GM19238 (cell line): ENCODE results near the gene ATP8B2.
"Not testable (repeated sequence)": the region's sequence is repeated elsewhere in the genome, so short reads cannot be mapped to it uniquely, and the experiment has no call there.

Experiments
- DNase-seq: peaks from one replicate; pipeline ENCODE4 v3.0.0; 2011; ENCODE audit warnings: low spot score; ENCODE audit not compliant: insufficient read length

ATP8B2 gene

GRCh38 chr1:154325583-154326545 is 539 bp downstream of the ATP8B2 start:
- DNase-seq, result no peak

- DNase-seq, result no peak
Measured at GRCh38 chr1:154326546-154327465, 1.5 kb downstream of the ATP8B2 start.

DNA sequence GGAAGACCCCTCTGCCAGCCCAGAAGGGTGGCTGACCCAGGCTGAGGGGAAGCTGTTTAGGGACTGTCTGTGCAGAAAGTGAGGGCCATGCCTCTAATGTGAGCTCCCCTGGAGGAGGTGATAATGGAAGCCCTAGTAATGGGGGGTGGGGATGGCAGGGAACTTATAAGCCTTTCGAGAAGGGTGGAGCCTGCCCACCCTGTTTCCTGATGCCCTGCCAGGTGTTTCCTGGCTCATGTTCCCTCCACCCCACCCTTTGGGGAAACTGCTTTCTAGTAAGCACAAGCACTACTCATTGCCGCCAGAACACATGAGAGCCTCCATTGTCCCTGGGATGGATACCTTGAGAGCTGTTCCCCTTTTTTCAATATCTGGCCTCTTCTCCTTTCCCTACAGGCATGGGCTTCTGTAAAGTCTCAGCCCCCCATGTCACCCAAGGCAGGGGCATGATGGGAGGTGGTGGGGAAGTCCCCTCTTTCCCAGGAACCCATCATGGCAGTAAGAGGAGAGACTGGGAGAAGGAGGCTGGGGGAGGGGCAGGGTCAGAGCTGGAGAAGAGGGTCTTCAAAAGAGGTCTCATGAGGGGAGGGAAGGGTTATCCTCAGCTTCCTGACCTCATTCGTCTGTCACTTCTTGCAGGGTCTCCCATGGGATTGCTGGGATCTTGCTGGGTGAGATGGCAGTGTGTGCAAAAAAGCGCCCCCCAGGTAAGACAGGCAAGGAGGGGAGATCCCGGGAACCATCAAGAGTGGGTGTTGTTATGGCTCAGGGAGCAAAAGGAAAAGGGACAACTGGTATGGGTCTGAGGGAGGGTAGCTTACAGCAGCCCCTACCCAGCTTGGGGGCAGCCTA is 2.4 kb downstream of the ATP8B2 start:
- no peak for DNase-seq

- DNase-seq, result peak; percentile 72
Measured at GRCh38 chr1:154328318-154329151, 3.2 kb downstream of the ATP8B2 start.

GRCh38 chr1:154329152-154329521 is 3.8 kb downstream of the ATP8B2 start:
- DNase-seq, result no peak

DNA sequence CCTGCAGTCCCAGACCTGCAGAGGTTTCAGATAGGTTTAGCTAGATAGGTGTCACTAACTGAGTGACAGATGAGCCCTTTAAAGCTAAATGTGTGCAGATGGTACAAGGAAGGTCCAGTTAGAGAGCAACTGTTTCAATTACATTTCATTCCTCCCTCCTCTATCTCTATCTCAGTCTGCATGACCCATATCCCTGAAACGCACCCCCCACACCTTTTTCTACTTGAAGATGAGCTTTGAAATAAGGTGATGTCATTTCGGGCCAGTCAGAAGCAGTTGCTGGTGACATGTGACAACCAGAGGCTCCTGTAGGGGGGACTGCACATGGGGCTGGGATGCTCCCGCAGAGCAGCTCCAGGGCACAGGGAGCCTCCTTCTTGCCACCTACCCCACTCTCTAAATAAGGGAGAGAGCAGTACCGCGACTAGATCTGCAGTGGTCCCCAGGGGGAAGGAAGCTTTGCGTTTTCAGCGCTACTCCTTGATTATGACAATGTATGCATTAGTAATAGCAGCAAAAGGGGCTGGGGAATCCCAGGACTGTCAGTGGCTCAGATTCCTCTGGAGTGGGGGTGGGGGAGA is 4.3 kb downstream of the ATP8B2 start:
- DNase-seq, result no peak

GRCh38 chr1:154330669-154331068 is 5.3 kb downstream of the ATP8B2 start:
- DNase-seq, result no peak

GRCh38 chr1:154334079-154335024 is 9.0 kb downstream of the ATP8B2 start:
- no peak for DNase-seq

DNA sequence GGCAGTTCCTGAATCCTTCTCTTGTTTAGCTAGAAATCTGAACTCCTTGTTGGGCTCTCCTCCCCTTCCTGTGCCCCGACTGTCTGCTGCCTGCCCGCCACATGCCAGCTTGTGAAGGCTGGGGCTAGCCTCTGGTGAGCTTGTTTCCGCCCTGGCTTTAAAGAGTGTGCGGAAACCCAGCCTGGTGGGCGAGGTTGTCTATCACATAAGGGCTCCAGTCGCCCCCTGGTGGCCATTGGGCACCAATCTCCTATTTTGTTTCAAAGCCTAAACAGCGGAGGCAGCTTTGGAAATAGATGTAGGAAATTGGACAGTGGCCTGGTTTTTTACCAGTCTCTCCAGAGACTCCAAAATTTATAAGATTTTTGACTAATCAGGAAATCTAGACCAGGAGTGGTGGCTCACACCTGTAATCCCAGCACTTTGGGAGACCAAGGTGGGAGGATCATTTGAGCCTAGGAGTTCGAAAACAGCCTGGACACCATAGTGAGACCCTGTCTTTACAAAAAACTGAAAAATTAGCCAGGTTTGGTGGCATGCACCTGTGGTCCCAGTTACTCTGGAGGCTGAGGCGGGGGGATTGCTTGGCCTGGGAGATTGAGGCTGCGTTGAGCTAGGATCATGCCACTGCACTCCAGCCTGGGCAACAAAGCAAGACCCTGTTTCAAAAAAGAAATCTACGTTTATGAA is 9.8 kb downstream of the ATP8B2 start:
- peak; percentile 92 for DNase-seq

- no peak for DNase-seq
Measured at GRCh38 chr1:154337253-154337894, 12.0 kb downstream of the ATP8B2 start.

DNA sequence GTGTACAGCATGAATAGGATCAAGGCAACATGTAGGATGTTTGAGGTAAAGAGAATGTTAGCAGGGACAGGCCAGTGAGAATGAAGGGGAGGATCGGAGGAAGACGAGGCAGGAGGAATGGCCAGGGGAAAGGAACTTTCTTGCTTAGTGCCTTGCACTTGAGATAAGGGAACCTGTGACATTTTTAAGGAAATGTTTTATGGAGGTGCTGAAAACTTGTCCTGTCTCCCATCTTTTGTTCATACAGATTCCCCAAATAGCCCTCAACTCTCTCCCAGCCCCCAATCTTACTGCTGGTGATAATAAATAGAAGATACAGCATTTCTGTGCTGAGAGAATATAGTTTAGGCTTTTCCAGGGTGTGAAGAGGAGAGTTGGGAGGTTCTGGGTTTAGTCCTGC is 13.6 kb downstream of the ATP8B2 start:
- no peak for DNase-seq

DNA sequence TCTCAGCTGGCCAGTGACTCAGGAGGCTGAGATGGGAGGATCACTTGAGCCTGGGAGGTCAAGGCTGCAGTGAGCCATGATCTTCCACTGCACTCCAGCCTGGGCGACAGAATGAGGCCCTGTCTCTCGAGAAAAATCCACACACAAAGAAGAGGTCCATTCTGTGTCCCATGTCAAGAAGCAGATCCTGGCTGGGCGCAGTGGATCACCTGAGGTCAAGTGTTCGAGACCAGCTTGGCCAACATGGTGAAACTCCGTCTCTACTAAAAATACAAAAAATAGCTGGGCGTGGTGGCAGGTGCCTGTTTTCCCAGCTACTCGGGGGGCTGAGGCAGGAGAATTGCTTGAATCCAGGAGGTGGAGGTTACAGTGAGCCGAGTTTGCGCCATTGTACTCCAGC is 16.0 kb downstream of the ATP8B2 start:
- DNase-seq, result not testable (repeated sequence)

DNA sequence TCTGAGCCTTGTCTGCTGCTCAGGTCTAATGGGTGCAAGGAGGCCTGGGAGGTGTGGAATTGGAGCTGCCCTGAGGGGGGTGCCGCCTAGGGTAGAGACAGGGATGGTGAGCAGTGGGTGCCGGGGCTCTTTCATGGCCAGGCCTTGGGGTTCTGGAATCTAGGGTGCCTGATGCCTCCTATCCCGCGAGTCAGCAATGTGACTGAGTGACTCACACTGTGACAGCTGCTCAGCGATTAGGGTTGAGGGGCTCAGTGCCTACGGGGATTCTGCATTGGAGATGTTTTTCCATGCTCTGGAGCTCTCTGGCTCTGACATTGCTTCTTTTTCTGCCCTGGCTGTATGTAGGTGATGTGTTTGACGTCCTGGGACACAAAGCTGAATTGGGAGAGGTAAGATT is 16.8 kb downstream of the ATP8B2 start:
- no peak for DNase-seq

- DNase-seq, result no peak
Measured at GRCh38 chr1:154342836-154343472, 17.6 kb downstream of the ATP8B2 start.

DNA sequence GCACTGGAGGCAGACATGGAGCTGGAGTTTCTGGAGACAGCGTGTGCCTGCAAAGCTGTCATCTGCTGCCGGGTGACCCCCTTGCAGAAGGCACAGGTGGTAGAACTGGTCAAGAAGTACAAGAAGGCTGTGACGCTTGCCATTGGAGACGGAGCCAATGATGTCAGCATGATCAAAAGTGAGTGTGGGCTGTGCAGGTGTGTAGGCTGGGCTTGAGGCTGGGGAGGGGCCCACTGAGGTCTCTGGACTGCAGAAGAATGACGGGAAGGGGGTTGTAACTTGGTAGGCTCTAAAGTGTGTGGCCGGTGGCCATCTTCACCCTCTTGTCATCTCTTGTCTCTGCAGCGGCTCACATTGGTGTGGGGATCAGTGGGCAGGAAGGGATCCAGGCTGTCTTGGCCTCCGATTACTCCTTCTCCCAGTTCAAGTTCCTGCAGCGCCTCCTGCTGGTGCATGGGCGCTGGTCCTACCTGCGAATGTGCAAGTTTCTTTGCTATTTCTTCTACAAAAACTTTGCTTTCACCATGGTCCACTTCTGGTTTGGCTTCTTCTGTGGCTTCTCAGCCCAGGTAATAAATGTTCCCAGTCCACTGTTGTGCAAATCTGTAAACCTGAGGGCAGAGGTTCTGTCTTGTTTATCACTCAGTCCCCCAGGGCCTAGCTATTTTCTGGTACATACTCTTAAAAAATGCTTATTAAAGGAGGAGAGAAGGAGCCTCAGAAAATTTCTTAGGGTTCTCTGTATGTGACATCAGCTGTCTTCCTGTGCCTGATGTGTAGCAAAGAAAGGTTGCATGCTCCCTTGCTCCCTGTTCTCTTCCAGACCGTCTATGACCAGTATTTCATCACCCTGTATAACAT is 19.9 kb downstream of the ATP8B2 start:
- DNase-seq, result no peak

DNA sequence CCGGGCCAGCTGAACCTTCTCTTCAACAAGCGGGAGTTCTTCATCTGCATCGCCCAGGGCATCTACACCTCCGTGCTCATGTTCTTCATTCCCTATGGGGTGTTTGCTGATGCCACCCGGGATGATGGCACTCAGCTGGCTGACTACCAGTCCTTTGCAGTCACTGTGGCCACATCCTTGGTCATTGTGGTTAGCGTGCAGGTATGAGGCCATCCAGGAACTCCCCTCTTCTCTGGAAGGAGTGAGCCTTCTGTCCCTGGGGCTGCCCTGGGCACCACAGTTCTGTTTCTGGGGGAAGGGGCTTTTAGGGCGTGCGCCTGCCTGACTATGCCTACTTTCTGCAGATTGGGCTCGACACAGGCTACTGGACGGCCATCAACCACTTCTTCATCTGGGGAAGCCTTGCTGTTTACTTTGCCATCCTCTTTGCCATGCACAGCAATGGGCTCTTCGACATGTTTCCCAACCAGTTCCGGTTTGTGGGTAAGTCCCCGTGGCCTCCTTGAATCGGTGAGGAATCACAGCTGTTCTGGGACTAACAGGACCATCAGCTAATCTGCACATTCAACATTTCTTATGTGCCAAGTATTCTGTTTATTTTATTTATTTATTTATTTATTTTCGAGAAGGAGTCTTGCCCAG is 21.1 kb downstream of the ATP8B2 start:
- DNase-seq, result no peak
